Colonic mucosa (tissue), 4 donors: ENCODE data around the gene PSMA8. TPM values are rescaled to one million over a fixed set of nuclear protein-coding genes. Genes with fewer than 3 reads are reported as not detected.

ENCODE experiments used
- DNase-seq: peaks from one replicate; pipeline ENCODE4 v3.0.0-alpha.2; 2020
- H3K27ac ChIP-seq: fragments of 200-600 bp; one replicate; pipeline ENCODE4 v1.8.0; 2021
- H3K27me3 ChIP-seq: fragments of 200-600 bp; one replicate; pipeline ENCODE4 v1.8.0; 2021
- H3K36me3 ChIP-seq: fragments of 200-600 bp; one replicate; pipeline ENCODE4 v1.8.0; 2021
- H3K4me1 ChIP-seq: fragments of 200-600 bp; one replicate; pipeline ENCODE4 v1.8.0; 2021; ENCODE audit warnings: mild to moderate bottlenecking
- H3K4me3 ChIP-seq: fragments of 200-600 bp; one replicate; pipeline ENCODE4 v1.8.0; 2021
- H3K9ac ChIP-seq, 2 donors: one replicate each; pipeline ENCODE4 v1.7.0; 2013; ENCODE audit warnings: control low read depth in 2 of 2, low read depth in 2 of 2, low read length in 2 of 2
- H3K9me3 ChIP-seq: fragments of 200-600 bp; one replicate; pipeline ENCODE4 v1.8.0; 2021
- intact Hi-C: fragments of 100-400 bp; cut with DNase I; formaldehyde crosslinking; loops from one replicate; pipeline ENCODE4 v1.14.1; 2022
- total RNA-seq, 2 donors: library from RNA; stranded (reverse); fragmentation: NEBNext Ultra II Directional in 1 of 2; extraction: Animal tissue kit (Norgen Biotek cat#: 25700) in 1 of 2; gene quantifications; one replicate each; pipeline ENCODE4 v1.2.1, GENCODE V29; 2021
- TF ChIP-seq, protein P1 (sequence below): fragments of 200-600 bp; IDR thresholded peaks from one replicate; pipeline ENCODE4 v1.8.0; 2022; ENCODE audit warnings: antibody characterized with exemption, mild to moderate bottlenecking
- donor health status: healthy.
- donor health status: DM: no; HTN: no; CAD: no.
- donor health status: DM: no; HTN: no; CAD: no.

PSMA8 gene
- total RNA-seq, 2 donors from 2014 or later: not detected

DNA sequence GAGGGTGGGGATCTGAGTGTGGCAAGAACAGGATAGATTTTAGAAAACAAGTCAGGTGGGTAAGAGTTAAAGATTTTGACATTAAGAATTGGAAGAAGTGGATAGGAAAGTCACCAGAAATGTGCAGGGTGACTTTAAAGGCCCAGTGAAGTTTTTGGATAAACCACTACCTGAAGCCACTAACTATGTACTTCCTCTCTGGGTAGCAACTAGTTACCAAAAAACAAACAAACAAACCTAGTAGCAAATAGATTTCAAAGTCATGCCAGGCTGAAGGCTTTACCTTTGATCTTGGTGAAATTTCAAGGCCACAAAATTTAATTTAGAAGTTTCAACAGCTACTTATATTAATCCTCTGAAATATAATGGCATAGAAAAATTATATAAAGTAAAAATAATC is 42.5 kb downstream of the PSMA8 start:
- Histone ChIP-seq H3K27me3 (no peaks in the 10 kb centered on the region), H3K9me3 (no peaks in the 10 kb centered on the region), H3K4me3 (no peak overlapping the region), H3K36me3 (no peaks in the 10 kb centered on the region), H3K4me1 (no peaks in the 10 kb centered on the region), H3K9ac (no peak overlapping the region), H3K27ac (no peak overlapping the region)
- DNase-seq: no peak
- intact Hi-C loops: no loop called here
- TF ChIP-seq, protein P1, sequence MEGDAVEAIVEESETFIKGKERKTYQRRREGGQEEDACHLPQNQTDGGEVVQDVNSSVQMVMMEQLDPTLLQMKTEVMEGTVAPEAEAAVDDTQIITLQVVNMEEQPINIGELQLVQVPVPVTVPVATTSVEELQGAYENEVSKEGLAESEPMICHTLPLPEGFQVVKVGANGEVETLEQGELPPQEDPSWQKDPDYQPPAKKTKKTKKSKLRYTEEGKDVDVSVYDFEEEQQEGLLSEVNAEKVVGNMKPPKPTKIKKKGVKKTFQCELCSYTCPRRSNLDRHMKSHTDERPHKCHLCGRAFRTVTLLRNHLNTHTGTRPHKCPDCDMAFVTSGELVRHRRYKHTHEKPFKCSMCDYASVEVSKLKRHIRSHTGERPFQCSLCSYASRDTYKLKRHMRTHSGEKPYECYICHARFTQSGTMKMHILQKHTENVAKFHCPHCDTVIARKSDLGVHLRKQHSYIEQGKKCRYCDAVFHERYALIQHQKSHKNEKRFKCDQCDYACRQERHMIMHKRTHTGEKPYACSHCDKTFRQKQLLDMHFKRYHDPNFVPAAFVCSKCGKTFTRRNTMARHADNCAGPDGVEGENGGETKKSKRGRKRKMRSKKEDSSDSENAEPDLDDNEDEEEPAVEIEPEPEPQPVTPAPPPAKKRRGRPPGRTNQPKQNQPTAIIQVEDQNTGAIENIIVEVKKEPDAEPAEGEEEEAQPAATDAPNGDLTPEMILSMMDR: no peak

DNA sequence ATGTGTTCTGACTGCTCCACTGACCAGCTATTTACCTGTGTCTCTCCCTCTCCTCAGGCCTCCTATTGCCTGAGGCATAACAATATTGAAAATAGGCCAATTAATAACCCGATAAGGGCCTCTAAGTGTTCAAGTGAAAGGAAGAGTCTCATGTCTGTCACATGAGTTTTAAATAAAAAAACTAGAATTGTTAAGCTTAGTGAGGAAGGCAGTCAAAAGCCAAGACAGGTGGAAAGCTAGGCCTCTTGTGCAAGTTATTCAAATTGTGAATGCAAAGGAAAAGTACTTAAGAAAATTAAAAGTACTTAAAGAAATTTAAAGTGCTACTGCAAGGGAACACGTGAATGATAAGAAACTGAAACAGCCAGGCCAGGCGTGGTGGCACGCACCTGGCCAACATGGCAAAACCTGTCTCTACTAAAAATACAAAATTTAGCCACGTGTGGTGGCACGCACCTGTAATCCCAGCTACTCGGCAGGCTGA is 47.7 kb downstream of the PSMA8 start:
- no peaks in the 10 kb centered on the region for H3K36me3 ChIP-seq
- no peaks in the 10 kb centered on the region for H3K4me1 ChIP-seq
- intact Hi-C loops: no loop called here
- no peaks in the 10 kb centered on the region for H3K9me3 ChIP-seq
- H3K27me3 ChIP-seq: no peaks in the 10 kb centered on the region
- TF ChIP-seq, protein P1: no peak
- H3K4me3 ChIP-seq: no peak overlapping the region
- DNase-seq: no peak
- H3K27ac ChIP-seq: no peak overlapping the region
- no peak overlapping the region for H3K9ac ChIP-seq

GRCh38 chr18:26183395-26184112 is 49.9 kb downstream of the PSMA8 start:
- no peaks in the 10 kb centered on the region for H3K9me3 ChIP-seq
- no peak overlapping the region for H3K27ac ChIP-seq
- no peaks in the 10 kb centered on the region for H3K27me3 ChIP-seq
- TF ChIP-seq, protein P1: no peak
- no peak overlapping the region for H3K9ac ChIP-seq
- H3K36me3 ChIP-seq: no peaks in the 10 kb centered on the region
- H3K4me1 ChIP-seq: no peaks in the 10 kb centered on the region
- no peak for DNase-seq
- no peak overlapping the region for H3K4me3 ChIP-seq
- intact Hi-C loops: no loop called here

DNA sequence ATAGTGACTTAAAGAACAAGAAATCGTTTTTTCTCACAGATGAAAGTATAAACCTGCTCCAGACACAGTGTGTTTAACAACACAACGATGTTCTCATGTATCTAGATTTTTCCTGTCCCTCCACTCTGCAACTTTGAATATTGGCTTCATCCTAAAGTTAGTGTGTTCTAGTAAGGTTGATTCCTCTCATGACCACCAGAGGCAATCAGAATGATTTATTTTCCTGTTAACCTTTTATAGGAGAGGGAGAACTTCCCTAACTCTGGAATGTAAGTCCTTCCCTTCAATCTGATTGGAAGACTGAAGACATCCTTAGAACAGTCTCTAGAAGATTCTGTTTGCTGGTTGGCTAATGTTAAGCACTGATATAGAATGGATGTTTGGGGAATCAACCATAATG is 51.6 kb downstream of the PSMA8 start:
- Histone ChIP-seq H3K36me3 (no peaks in the 10 kb centered on the region), H3K4me1 (no peaks in the 10 kb centered on the region), H3K9me3 (no peaks in the 10 kb centered on the region), H3K27ac (no peak overlapping the region), H3K27me3 (no peaks in the 10 kb centered on the region), H3K9ac (no peak overlapping the region), H3K4me3 (no peak overlapping the region)
- DNase-seq: no peak
- TF ChIP-seq, protein P1: no peak
- intact Hi-C loops: no loop called here

- Histone ChIP-seq H3K27me3 (no peaks in the 10 kb centered on the region), H3K36me3 (no peaks in the 10 kb centered on the region), H3K4me1 (no peaks in the 10 kb centered on the region), H3K4me3 (no peak overlapping the region), H3K27ac (no peak overlapping the region), H3K9me3 (no peaks in the 10 kb centered on the region), H3K9ac (no peak overlapping the region)
- no peak for DNase-seq
- TF ChIP-seq, protein P1: no peak
- intact Hi-C loops: no loop called here
Measured at GRCh38 chr18:26190506-26190905, 56.8 kb downstream of the PSMA8 start.
